Neuronal stem cell (in vitro differentiated cells): ENCODE measurements around the gene KBTBD8.

Experiments used
- DNase-seq: peaks from one replicate; pipeline ENCODE4 v3.0.0-alpha.2; 2013; ENCODE audit warnings: low spot score
- H2AFZ ChIP-seq: one replicate; pipeline ENCODE4 v1.6.1; 2013; ENCODE audit warnings: mild to moderate bottlenecking, low read length, inconsistent platforms
- H2AK5ac ChIP-seq: 2 replicates; pipeline ENCODE4 v1.6.1; 2013; ENCODE audit warnings: low read depth, mild to moderate bottlenecking, inconsistent platforms, low read length, moderate library complexity, mixed read lengths
- H2BK120ac ChIP-seq: 2 replicates; pipeline ENCODE4 v1.6.1; 2013; ENCODE audit warnings: low read depth, mild to moderate bottlenecking, inconsistent platforms, low read length, moderate library complexity, mixed read lengths
- H2BK12ac ChIP-seq: one replicate; pipeline ENCODE4 v1.6.1; 2013; ENCODE audit warnings: low read length, inconsistent platforms
- H2BK15ac ChIP-seq: 2 replicates; pipeline ENCODE4 v1.6.1; 2013; ENCODE audit warnings: mild to moderate bottlenecking, low read length, inconsistent platforms, mixed read lengths
- H2BK5ac ChIP-seq: one replicate; pipeline ENCODE4 v1.6.1; 2013; ENCODE audit warnings: inconsistent platforms, mild to moderate bottlenecking, low read length, moderate library complexity
- H3K14ac ChIP-seq: one replicate; pipeline ENCODE4 v1.6.1; 2013; ENCODE audit warnings: low read length, inconsistent platforms
- H3K18ac ChIP-seq: 2 replicates; pipeline ENCODE4 v1.6.1; 2013; ENCODE audit warnings: low read length, inconsistent platforms
- H3K23ac ChIP-seq: 2 replicates; pipeline ENCODE4 v1.6.1; 2013; ENCODE audit warnings: low read depth, mild to moderate bottlenecking, mixed read lengths, low read length, inconsistent platforms; ENCODE audit not compliant: poor library complexity
- H3K27ac ChIP-seq: replicated peaks from 3 replicates; pipeline ENCODE4 v1.5.1; 2013; ENCODE audit warnings: low read length, inconsistent platforms
- H3K27me3 ChIP-seq, 3 experiments: 2 replicates each; pipeline ENCODE4 v1.6.1; 2013; ENCODE audit warnings: low read length in 3 of 3, mild to moderate bottlenecking in 2 of 3, inconsistent platforms in 1 of 3, low read depth in 1 of 3, mixed read lengths in 1 of 3, moderate library complexity in 1 of 3; ENCODE audit not compliant: control insufficient read depth in 3 of 3, insufficient read depth in 3 of 3
- H3K36me3 ChIP-seq, 2 donors: replicated peaks in 1 of 2; 2 replicates each; pipeline ENCODE4 v1.6.1; 2013; ENCODE audit warnings: low read length in 2 of 2; ENCODE audit not compliant: control insufficient read depth in 2 of 2, insufficient read depth in 2 of 2
- H3K4ac ChIP-seq: 2 replicates; pipeline ENCODE4 v1.6.1; 2013; ENCODE audit warnings: inconsistent platforms, mild to moderate bottlenecking, low read length, moderate library complexity
- H3K4me1 ChIP-seq, 2 donors: 1 replicate in 1 of 2; 2 replicates in 1 of 2; pipeline ENCODE4 v1.6.1; 2013; ENCODE audit warnings: low read length in 2 of 2, low read depth in 1 of 2; ENCODE audit not compliant: control insufficient read depth in 2 of 2, insufficient read depth in 1 of 2
- H3K4me2 ChIP-seq: one replicate; pipeline ENCODE4 v1.6.1; 2013; ENCODE audit warnings: mild to moderate bottlenecking, low read length, inconsistent platforms; ENCODE audit not compliant: insufficient read depth, poor library complexity, severe bottlenecking
- H3K4me3 ChIP-seq, 2 donors: 2 replicates each; pipeline ENCODE4 v1.5.1; 2013; ENCODE audit warnings: low read length in 2 of 2, mild to moderate bottlenecking in 2 of 2, inconsistent platforms in 1 of 2, moderate library complexity in 1 of 2
- H3K79me1 ChIP-seq: one replicate; pipeline ENCODE4 v1.6.1; 2013; ENCODE audit warnings: low read depth, mild to moderate bottlenecking, inconsistent platforms, low read length, moderate library complexity
- H3K9ac ChIP-seq: one replicate; pipeline ENCODE4 v1.6.1; 2013; ENCODE audit warnings: mild to moderate bottlenecking, low read depth, low read length, inconsistent platforms; ENCODE audit not compliant: poor library complexity
- H3K9me3 ChIP-seq, 2 donors: replicated peaks in 1 of 2; 2 replicates each; pipeline versions ENCODE3 to v1.6.1; 2013; ENCODE audit warnings: low read length in 2 of 2, mild to moderate bottlenecking in 2 of 2, inconsistent platforms in 1 of 2, low read depth in 1 of 2, mixed read lengths in 1 of 2, moderate library complexity in 1 of 2; ENCODE audit not compliant: control insufficient read depth in 2 of 2, insufficient read depth in 1 of 2
- H4K8ac ChIP-seq: one replicate; pipeline ENCODE4 v1.6.1; 2013; ENCODE audit warnings: low read depth, mild to moderate bottlenecking, inconsistent platforms, low read length, moderate library complexity
- H4K91ac ChIP-seq: one replicate; pipeline ENCODE4 v1.6.1; 2013; ENCODE audit warnings: low read length, low read depth, mild to moderate bottlenecking, inconsistent platforms; ENCODE audit not compliant: poor library complexity
- WGBS, 2 donors: extraction: QIAGEN DNeasy Blood & Tissue Kit; methylation state at CpG; one replicate each; pipeline ENCODE4 v1.1.7; 2013; ENCODE audit warnings: missing lambda C conversion rate in 2 of 2, mixed read lengths in 1 of 2; ENCODE audit not compliant: insufficient read length in 2 of 2, insufficient replicate concordance in 1 of 2; ENCODE audit errors: extremely low coverage in 2 of 2; 5-methylcytosine and 5-hydroxymethylcytosine counted together

Gene KBTBD8

GRCh38 chr3:66962664-66963063 lies 35.4 kb upstream of the KBTBD8 start:
- Histone ChIP-seq H2AK5ac (no peak overlapping the region), H3K9ac (no peak overlapping the region), H2BK15ac (no peak overlapping the region), H3K23ac (no peak overlapping the region), H2BK12ac (no peak overlapping the region), H3K4me3 (no peak overlapping the region), H3K14ac (no peak overlapping the region), H4K8ac (no peak overlapping the region), H3K79me1 (no peaks in the 10 kb centered on the region), H3K18ac (no peak overlapping the region), H2BK5ac (no peak overlapping the region), H3K4me1 (peaks cover 0 to 10% of the 10 kb centered on the region in 2 donors), H3K27ac (no peak overlapping the region), H3K4me2 (no peak overlapping the region), H4K91ac (no peak overlapping the region), H3K27me3 (no peaks in the 10 kb centered on the region), H3K9me3 (peaks cover 0 to 2% of the 10 kb centered on the region in 2 donors), H3K36me3 (no peaks in the 10 kb centered on the region), H3K4ac (no peak overlapping the region), H2AFZ (no peak overlapping the region), H2BK120ac (no peak overlapping the region)
- DNase-seq: no peak
- no CpG with 5 or more reads among the region's 3 CpGs for WGBS, 2 donors

- Histone ChIP-seq H2BK120ac (no peak overlapping the region), H3K4me2 (no peak overlapping the region), H2BK12ac (no peak overlapping the region), H2BK5ac (no peak overlapping the region), H4K91ac (no peak overlapping the region), H3K4me1 (peaks cover 2 to 20% of the 10 kb centered on the region in 2 donors), H3K79me1 (no peaks in the 10 kb centered on the region), H3K36me3 (no peaks in the 10 kb centered on the region), H3K4ac (no peak overlapping the region), H2BK15ac (no peak overlapping the region), H2AFZ (peak overlapping the region; percentile 79), H3K4me3 (no peak overlapping the region), H3K9ac (no peak overlapping the region), H3K23ac (no peak overlapping the region), H2AK5ac (no peak overlapping the region), H4K8ac (no peak overlapping the region), H3K18ac (no peak overlapping the region), H3K9me3 (no peaks in the 10 kb centered on the region), H3K27ac (no peak overlapping the region), H3K14ac (no peak overlapping the region), H3K27me3 (no peaks in the 10 kb centered on the region)
- WGBS, 2 donors: no CpG with 5 or more reads among the region's 3 CpGs
- no peak for DNase-seq
Measured at GRCh38 chr3:66971245-66971644, 26.9 kb upstream of the KBTBD8 start.

DNA sequence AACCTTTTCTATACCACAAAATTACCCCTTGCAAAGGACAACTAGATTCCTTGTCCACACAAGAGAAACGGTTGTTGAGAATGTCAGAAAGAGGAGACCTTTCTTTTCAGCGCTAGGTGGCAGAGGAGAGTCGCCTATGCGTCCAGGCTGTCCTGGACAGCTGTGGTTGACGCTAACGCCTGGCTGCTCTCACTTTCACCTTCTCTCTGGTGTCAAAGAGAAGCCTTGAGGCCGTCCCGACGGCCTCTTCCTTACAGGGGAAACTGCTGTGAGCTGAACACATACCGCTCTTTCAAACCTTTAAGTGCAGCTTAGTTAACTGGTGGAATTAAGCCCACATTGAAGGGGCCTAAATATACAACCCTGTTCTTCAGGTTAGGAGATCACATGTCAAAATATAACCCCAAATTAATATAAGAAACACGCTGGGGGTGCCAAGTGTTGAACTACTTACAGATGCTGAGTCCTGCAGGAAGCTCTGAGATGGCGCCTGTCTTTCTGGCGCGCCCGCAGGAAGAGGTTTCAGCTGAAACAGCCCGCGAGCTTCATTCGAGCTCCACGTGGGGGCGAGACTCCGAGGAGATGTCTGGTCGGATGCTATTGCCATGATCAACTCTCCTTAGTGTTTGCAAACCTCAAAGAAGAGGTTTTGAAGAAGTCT lies 26.1 kb upstream of the KBTBD8 start:
- WGBS, 2 donors: no CpG with 5 or more reads among the region's 22 CpGs
- H2AK5ac ChIP-seq: no peak overlapping the region
- H3K23ac ChIP-seq: no peak overlapping the region
- no peak overlapping the region for H4K8ac ChIP-seq
- H3K27me3 ChIP-seq: no peaks in the 10 kb centered on the region
- H3K36me3 ChIP-seq: no peaks in the 10 kb centered on the region
- no peak overlapping the region for H2BK5ac ChIP-seq
- no peaks in the 10 kb centered on the region for H3K9me3 ChIP-seq
- H3K4me3 ChIP-seq: no peak overlapping the region
- no peak overlapping the region for H2BK120ac ChIP-seq
- H3K4me1 ChIP-seq: peaks cover 2 to 12% of the 10 kb centered on the region in 2 donors
- no peak overlapping the region for H3K27ac ChIP-seq
- no peak overlapping the region for H3K4me2 ChIP-seq
- H2BK12ac ChIP-seq: no peak overlapping the region
- peak overlapping the region; percentile 79 for H2AFZ ChIP-seq
- H3K18ac ChIP-seq: no peak overlapping the region
- H3K79me1 ChIP-seq: no peaks in the 10 kb centered on the region
- H4K91ac ChIP-seq: no peak overlapping the region
- H3K4ac ChIP-seq: no peak overlapping the region
- DNase-seq: peak; percentile 81
- H3K14ac ChIP-seq: no peak overlapping the region
- H2BK15ac ChIP-seq: no peak overlapping the region
- H3K9ac ChIP-seq: no peak overlapping the region

DNA sequence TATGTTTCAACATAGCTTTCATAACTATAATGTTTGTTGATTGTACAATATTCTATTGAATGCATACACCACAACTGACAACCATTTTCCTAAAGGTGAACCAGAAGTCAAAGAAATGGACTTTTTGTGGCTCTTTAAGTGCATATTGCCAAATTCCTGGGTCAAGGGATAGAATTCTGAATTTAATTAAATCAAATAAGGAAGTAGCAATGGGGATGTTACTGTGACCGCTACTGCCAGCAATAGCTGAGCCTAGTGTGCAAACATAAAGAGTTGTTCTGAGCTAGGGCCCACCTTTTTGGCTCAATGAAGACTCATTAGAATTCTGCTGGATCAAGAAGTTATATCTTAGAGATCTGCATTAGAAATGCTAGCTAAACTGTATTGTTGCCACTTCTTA lies 17.3 kb upstream of the KBTBD8 start:
- no peak overlapping the region for H3K4ac ChIP-seq
- no peak for DNase-seq
- H2BK12ac ChIP-seq: no peak overlapping the region
- no CpG with 5 or more reads among the region's 1 CpG for WGBS, 2 donors
- no peak overlapping the region for H3K4me2 ChIP-seq
- no peak overlapping the region for H2AK5ac ChIP-seq
- H3K27me3 ChIP-seq: no peaks in the 10 kb centered on the region
- H3K18ac ChIP-seq: no peak overlapping the region
- no peak overlapping the region for H2AFZ ChIP-seq
- H3K23ac ChIP-seq: no peak overlapping the region
- no peak overlapping the region for H3K9ac ChIP-seq
- no peak overlapping the region for H3K14ac ChIP-seq
- no peaks in the 10 kb centered on the region for H3K9me3 ChIP-seq
- no peak overlapping the region for H2BK120ac ChIP-seq
- H3K4me1 ChIP-seq: peaks cover 0 to 2% of the 10 kb centered on the region in 2 donors
- no peak overlapping the region for H2BK15ac ChIP-seq
- H4K91ac ChIP-seq: no peak overlapping the region
- H3K36me3 ChIP-seq: no peaks in the 10 kb centered on the region
- H3K4me3 ChIP-seq: no peak overlapping the region
- no peak overlapping the region for H2BK5ac ChIP-seq
- H4K8ac ChIP-seq: no peak overlapping the region
- H3K79me1 ChIP-seq: no peaks in the 10 kb centered on the region
- H3K27ac ChIP-seq: no peak overlapping the region
